Osteoblast (primary cell): ENCODE data around the gene ZSWIM5. TPM values are rescaled to one million over a fixed set of nuclear protein-coding genes. Genes with fewer than 3 reads are reported as not detected.
"Not testable (repeated sequence)": the region's sequence is repeated elsewhere in the genome, so short reads cannot be mapped to it uniquely, and the experiment has no call there.

Source experiments
- DNase-seq: peaks from one replicate; pipeline ENCODE4 v3.0.0; 2011; ENCODE audit warnings: low spot score, mixed read lengths; ENCODE audit not compliant: insufficient read length; ENCODE audit errors: missing footprints
- H2AFZ ChIP-seq: 2 replicates; pipeline ENCODE4 v1.6.0; 2011; ENCODE audit warnings: mild to moderate bottlenecking, low read length
- H3K27ac ChIP-seq: 2 replicates; pipeline ENCODE4 v1.5.1; 2011; ENCODE audit warnings: mild to moderate bottlenecking, low read depth, low read length, moderate library complexity
- H3K27me3 ChIP-seq: 2 replicates; pipeline ENCODE4 v1.6.0; 2012; ENCODE audit warnings: mild to moderate bottlenecking, control low read depth, inconsistent platforms, low read length, moderate library complexity; ENCODE audit not compliant: insufficient read depth
- H3K36me3 ChIP-seq: 2 replicates; pipeline ENCODE4 v1.5.1; 2011; ENCODE audit warnings: mild to moderate bottlenecking, low read length, control low read depth, moderate library complexity; ENCODE audit not compliant: insufficient read depth
- H3K4me1 ChIP-seq: 2 replicates; pipeline ENCODE4 v1.5.1; 2011; ENCODE audit warnings: mild to moderate bottlenecking, low read length, control low read depth, moderate library complexity; ENCODE audit not compliant: insufficient read depth
- H3K4me2 ChIP-seq: 2 replicates; pipeline ENCODE4 v1.6.0; 2011; ENCODE audit warnings: mild to moderate bottlenecking, low read length; ENCODE audit not compliant: insufficient read depth
- H3K4me3 ChIP-seq: fragments of 200-600 bp; sonication (generic); 3 replicates; pipeline ENCODE4 v1.5.1; 2012; ENCODE audit warnings: mild to moderate bottlenecking, low read length, inconsistent platforms; ENCODE audit not compliant: insufficient read depth
- H3K79me2 ChIP-seq: 2 replicates; pipeline ENCODE4 v1.6.0; 2012; ENCODE audit warnings: mild to moderate bottlenecking, low read length, control low read depth, inconsistent platforms; ENCODE audit not compliant: insufficient read depth
- H3K9me3 ChIP-seq: 2 replicates; pipeline ENCODE4 v1.5.1; 2011; ENCODE audit warnings: low read depth, low read length, control low read depth
- H4K20me1 ChIP-seq: 2 replicates; pipeline ENCODE4 v1.6.0; 2012; ENCODE audit warnings: mild to moderate bottlenecking, low read length, control low read depth; ENCODE audit not compliant: insufficient read depth
- total RNA-seq: library from RNA; depleted of rRNA; stranded (reverse); fragments of >200 nt; gene quantifications from 2 replicates; pipeline ENCODE4 v1.2.3, GENCODE V29; 2012
- TF ChIP-seq, protein P1 (sequence below): IDR thresholded peaks from 2 replicates; pipeline ENCODE4 v1.5.1; 2011; ENCODE audit warnings: mild to moderate bottlenecking, low read depth, low read length, moderate library complexity; ENCODE audit errors: extremely low read depth

Gene ZSWIM5
- total RNA-seq, 1 donor: 0.36 TPM

DNA sequence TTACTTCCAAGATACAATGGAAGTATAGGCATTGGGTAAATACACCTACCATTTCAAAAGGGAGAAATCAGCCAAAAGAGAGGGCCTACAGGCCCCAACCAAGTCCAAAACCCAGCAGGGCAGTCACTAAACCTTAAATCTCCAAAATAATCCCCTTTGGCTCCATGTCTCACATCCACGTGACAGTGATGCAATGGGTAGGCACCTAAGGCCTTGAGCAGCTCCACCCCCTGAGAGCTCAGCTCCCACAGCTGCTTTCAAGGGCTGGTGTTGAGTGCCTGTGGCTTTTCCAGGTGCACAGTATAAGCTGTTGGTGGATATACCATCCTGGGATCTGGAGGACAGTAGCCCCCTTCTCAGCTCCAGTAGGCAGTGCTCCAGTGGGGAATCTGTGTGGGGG is 121.8 kb downstream of the ZSWIM5 start:
- Histone ChIP-seq H3K9me3 (no peaks in the 10 kb centered on the region), H3K4me3 (no peak overlapping the region), H3K36me3 (no peaks in the 10 kb centered on the region), H4K20me1 (no peaks in the 10 kb centered on the region), H3K4me1 (no peaks in the 10 kb centered on the region), H3K27ac (no peak overlapping the region), H3K79me2 (no peaks in the 10 kb centered on the region), H3K27me3 (no peaks in the 10 kb centered on the region), H2AFZ (no peak overlapping the region), H3K4me2 (no peak overlapping the region)
- TF ChIP-seq, protein P1, sequence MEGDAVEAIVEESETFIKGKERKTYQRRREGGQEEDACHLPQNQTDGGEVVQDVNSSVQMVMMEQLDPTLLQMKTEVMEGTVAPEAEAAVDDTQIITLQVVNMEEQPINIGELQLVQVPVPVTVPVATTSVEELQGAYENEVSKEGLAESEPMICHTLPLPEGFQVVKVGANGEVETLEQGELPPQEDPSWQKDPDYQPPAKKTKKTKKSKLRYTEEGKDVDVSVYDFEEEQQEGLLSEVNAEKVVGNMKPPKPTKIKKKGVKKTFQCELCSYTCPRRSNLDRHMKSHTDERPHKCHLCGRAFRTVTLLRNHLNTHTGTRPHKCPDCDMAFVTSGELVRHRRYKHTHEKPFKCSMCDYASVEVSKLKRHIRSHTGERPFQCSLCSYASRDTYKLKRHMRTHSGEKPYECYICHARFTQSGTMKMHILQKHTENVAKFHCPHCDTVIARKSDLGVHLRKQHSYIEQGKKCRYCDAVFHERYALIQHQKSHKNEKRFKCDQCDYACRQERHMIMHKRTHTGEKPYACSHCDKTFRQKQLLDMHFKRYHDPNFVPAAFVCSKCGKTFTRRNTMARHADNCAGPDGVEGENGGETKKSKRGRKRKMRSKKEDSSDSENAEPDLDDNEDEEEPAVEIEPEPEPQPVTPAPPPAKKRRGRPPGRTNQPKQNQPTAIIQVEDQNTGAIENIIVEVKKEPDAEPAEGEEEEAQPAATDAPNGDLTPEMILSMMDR: no peak
- DNase-seq: no peak

DNA sequence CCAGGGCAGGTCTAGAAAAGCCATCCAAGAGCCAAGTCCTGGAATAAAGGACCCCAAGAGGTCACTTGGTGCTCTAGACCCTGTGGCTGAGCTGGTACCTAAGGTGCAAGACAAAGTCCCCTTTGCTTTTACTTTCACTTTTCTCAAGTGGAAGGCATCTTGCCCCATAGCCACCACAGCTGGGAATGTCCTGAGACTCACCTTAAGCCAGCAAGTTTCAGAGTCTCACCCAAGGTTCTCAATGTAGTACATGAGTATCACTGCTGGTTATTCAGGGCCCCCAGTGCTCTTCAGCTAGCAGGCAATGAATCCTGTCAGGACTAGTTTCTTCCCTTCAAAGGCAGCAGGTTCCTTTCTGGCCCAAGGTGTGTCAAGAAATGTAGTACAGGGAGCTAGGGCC is 126.9 kb downstream of the ZSWIM5 start:
- H3K4me3 ChIP-seq: no peak overlapping the region

DNA sequence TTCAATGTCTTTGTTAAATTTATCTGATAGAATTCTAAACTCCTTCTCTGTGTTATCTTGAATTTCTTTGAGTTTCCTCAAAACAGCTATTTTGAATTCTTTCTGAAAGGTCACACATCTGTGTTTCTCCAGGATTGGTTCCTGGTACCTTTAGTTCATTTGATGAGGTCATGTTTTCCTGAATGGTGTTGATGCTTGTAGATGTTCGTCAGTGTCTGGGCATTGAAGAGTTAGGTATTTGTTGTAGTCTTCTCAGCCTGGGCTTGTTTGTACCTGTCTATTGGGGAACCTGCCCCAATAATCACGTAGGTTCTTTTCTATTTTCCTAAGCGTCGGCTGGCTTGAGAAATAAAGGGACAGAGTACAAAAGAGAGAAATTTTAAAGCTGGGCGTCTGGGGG is 129.4 kb downstream of the ZSWIM5 start:
- not testable (repeated sequence) for H3K27ac ChIP-seq, H2AFZ ChIP-seq, H3K4me2 ChIP-seq, H3K27me3 ChIP-seq, H4K20me1 ChIP-seq, H3K4me3 ChIP-seq, H3K79me2 ChIP-seq, H3K9me3 ChIP-seq, H3K36me3 ChIP-seq, H3K4me1 ChIP-seq, DNase-seq

More for the DNA sequence above, 126.9 kb downstream of the ZSWIM5 start:
- H2AFZ ChIP-seq: no peak overlapping the region
- no peaks in the 10 kb centered on the region for H3K9me3 ChIP-seq
- H4K20me1 ChIP-seq: no peaks in the 10 kb centered on the region
- TF ChIP-seq, protein P1: no peak
- H3K27me3 ChIP-seq: no peaks in the 10 kb centered on the region
- H3K27ac ChIP-seq: no peak overlapping the region
- no peak overlapping the region for H3K4me2 ChIP-seq
- H3K79me2 ChIP-seq: no peaks in the 10 kb centered on the region
- no peaks in the 10 kb centered on the region for H3K4me1 ChIP-seq
- no peaks in the 10 kb centered on the region for H3K36me3 ChIP-seq
- no peak for DNase-seq

DNA sequence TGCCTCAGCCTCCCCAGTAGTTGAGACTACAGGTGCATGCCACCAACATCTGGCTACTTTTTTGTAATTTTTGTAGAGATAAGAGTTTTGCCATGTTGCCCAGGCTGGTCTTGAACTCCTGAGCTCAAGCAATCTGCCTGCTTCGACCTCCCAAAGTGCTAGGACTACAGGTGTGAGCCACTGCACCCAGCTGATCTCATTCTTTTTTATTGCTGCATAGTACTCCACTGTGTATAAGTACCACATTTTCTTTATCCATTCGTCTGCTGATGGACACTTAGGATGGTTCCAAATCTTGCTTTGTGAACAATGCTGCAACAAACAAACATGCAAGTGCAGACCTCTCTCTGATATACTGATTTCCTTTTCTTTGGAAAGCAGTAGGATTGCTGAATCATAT is 134.8 kb downstream of the ZSWIM5 start:
- H3K9me3 ChIP-seq: no peaks in the 10 kb centered on the region
- no peaks in the 10 kb centered on the region for H3K27me3 ChIP-seq
- no peak overlapping the region for H2AFZ ChIP-seq
- no peaks in the 10 kb centered on the region for H3K4me1 ChIP-seq
- no peaks in the 10 kb centered on the region for H3K79me2 ChIP-seq
- H4K20me1 ChIP-seq: no peaks in the 10 kb centered on the region
- no peak overlapping the region for H3K4me2 ChIP-seq
- H3K27ac ChIP-seq: no peak overlapping the region
- DNase-seq: no peak
- TF ChIP-seq, protein P1: no peak
- no peaks in the 10 kb centered on the region for H3K36me3 ChIP-seq
- no peak overlapping the region for H3K4me3 ChIP-seq

DNA sequence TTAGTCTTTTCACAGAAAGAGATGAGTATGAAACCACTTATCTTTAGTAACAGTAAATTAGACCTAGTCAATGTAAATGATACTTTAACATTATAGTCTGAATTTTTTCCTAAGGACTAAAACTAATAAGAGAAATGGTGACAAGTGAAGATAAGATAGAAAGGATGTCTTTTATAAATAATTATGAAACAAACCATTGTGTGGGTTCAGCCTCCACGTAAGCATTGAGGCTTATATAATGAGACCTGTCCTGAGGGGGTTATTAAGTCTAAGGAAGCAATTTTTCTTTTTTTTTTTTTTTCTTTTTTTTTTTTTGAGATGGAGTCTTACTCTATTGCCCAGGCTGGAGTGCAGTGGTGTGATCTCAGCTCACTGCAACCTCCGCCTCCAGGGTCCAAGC is 138.6 kb downstream of the ZSWIM5 start:
- H3K27ac ChIP-seq: no peak overlapping the region
- H3K4me3 ChIP-seq: no peak overlapping the region
- no peak overlapping the region for H2AFZ ChIP-seq
- TF ChIP-seq, protein P1: no peak
- no peaks in the 10 kb centered on the region for H3K4me1 ChIP-seq
- no peak for DNase-seq
- H3K36me3 ChIP-seq: no peaks in the 10 kb centered on the region
- no peaks in the 10 kb centered on the region for H3K9me3 ChIP-seq
- H3K79me2 ChIP-seq: no peaks in the 10 kb centered on the region
- H3K4me2 ChIP-seq: no peak overlapping the region
- H4K20me1 ChIP-seq: no peaks in the 10 kb centered on the region
- no peaks in the 10 kb centered on the region for H3K27me3 ChIP-seq
